ENCODE measurements around the gene ATF6B.
"Not testable (repeated sequence)": the region's sequence is repeated elsewhere in the genome, so short reads cannot be mapped to it uniquely, and the experiment has no call there.

ATF6B gene

GRCh38 chr6:32153564-32154513 is 25.8 kb upstream of the ATF6B start, which contains the start of gene PPT2:
TSS of gene PPT2 (plus strand) at chr6:32154141. CDS start at chr6:32154595, 454 bp downstream.
- DNase-seq, result peak; percentile 84

- DNase-seq, result no peak
Observed at GRCh38 chr6:32152769-32153563, 24.9 kb upstream of the ATF6B start.

- no peak for DNase-seq
Observed at GRCh38 chr6:32151863-32152768, 24.1 kb upstream of the ATF6B start, which contains the start of gene PRRT1. TSS of gene PRRT1 (minus strand) at chr6:32151939. CDS start at chr6:32151827, 112 bp downstream.

- DNase-seq, result no peak
Observed at GRCh38 chr6:32151181-32151862, 23.3 kb upstream of the ATF6B start.

GRCh38 chr6:32149932-32150870 is 22.2 kb upstream of the ATF6B start:
- DNase-seq, result no peak

- no peak for DNase-seq
Observed at GRCh38 chr6:32149092-32149755, 21.2 kb upstream of the ATF6B start.

- DNase-seq, result no peak
Observed at GRCh38 chr6:32148289-32149091, 20.4 kb upstream of the ATF6B start.

- DNase-seq, result no peak
Observed at GRCh38 chr6:32147401-32148132, 19.5 kb upstream of the ATF6B start.

GRCh38 chr6:32146687-32147086 is 18.6 kb upstream of the ATF6B start:
- no peak for DNase-seq

- no peak for DNase-seq
Observed at GRCh38 chr6:32146287-32146686, 18.2 kb upstream of the ATF6B start.

- not testable (repeated sequence) for DNase-seq
Observed at GRCh38 chr6:32144238-32144637, 16.2 kb upstream of the ATF6B start.

GRCh38 chr6:32140420-32141046 is 12.5 kb upstream of the ATF6B start:
- DNase-seq, result no peak

GRCh38 chr6:32139590-32139989 is 11.5 kb upstream of the ATF6B start:
- DNase-seq, result no peak

- DNase-seq, result no peak
Observed at GRCh38 chr6:32137454-32137853, 9.4 kb upstream of the ATF6B start.

GRCh38 chr6:32133786-32134185 is 5.7 kb upstream of the ATF6B start:
- DNase-seq, result no peak

- no peak for DNase-seq
Observed at GRCh38 chr6:32132110-32132509, 4.1 kb upstream of the ATF6B start.

GRCh38 chr6:32131439-32131948 is 3.4 kb upstream of the ATF6B start:
- DNase-seq, result no peak

Data from NCI-H774 (cell line).